Common myeloid progenitor, CD34-positive (primary cell): Measurements from ENCODE around the gene MSMP.
A peak's percentile ranks its signal among the peaks of the same experiment; 100 is the strongest.

Experiments used
- CTCF ChIA-PET: fragments of 350-600 bp; sonication (Branson Sonifier 250); formaldehyde crosslinking; loops from one replicate; lab custom pipeline; 2021; ENCODE audit warnings: antibody characterized with exemption; lab: Charles Lee
- POLR2A ChIA-PET: fragments of 350-600 bp; sonication (Branson Sonifier 250); formaldehyde crosslinking; loops from one replicate; lab custom pipeline; 2021; ENCODE audit warnings: antibody characterized with exemption; lab: Charles Lee
- DNase-seq, 3 donors: peaks; one replicate each; pipeline versions ENCODE4 v3.0.0 to v3.0.0-alpha.2; 2013
- H3K27ac ChIP-seq, 2 experiments: 1 replicate in 1 of 2; 2 replicates in 1 of 2; pipeline ENCODE4 v1.7.0; 2013; ENCODE audit warnings: inconsistent platforms in 2 of 2, low read length in 2 of 2, mild to moderate bottlenecking in 2 of 2, low read depth in 1 of 2, moderate library complexity in 1 of 2; ENCODE audit not compliant: severe bottlenecking in 2 of 2, insufficient read depth in 1 of 2, poor library complexity in 1 of 2
- H3K27me3 ChIP-seq, 5 experiments: replicated peaks in 2 of 5; 1 replicate in 3 of 5; 2 replicates in 2 of 5; pipeline versions ENCODE4 v1.6.1 to v1.7.0; 2013; ENCODE audit warnings: low read length in 4 of 5, mild to moderate bottlenecking in 2 of 5, moderate library complexity in 2 of 5, inconsistent platforms in 1 of 5; ENCODE audit not compliant: insufficient read depth in 5 of 5, control insufficient read depth in 4 of 5
- H3K36me3 ChIP-seq, 4 experiments: 1 replicate in 2 of 4; 2 replicates in 2 of 4; pipeline versions ENCODE4 v1.6.1 to v1.7.0; 2013; ENCODE audit warnings: low read length in 3 of 4, control low read depth in 1 of 4, mild to moderate bottlenecking in 1 of 4; ENCODE audit not compliant: control insufficient read depth in 4 of 4, insufficient read depth in 4 of 4
- H3K4me1 ChIP-seq, 4 experiments: 1 replicate in 3 of 4; 2 replicates in 1 of 4; pipeline versions ENCODE4 v1.6.1 to v1.7.1; 2013; ENCODE audit warnings: low read length in 3 of 4, mild to moderate bottlenecking in 3 of 4, control low read depth in 1 of 4, inconsistent platforms in 1 of 4, moderate library complexity in 1 of 4; ENCODE audit not compliant: control insufficient read depth in 4 of 4, insufficient read depth in 4 of 4; ENCODE audit errors: control extremely low read depth in 1 of 4
- H3K4me3 ChIP-seq, 7 experiments: 1 replicate in 4 of 7; 2 replicates in 3 of 7; pipeline versions ENCODE4 v1.5.1 to v1.7.0; 2013; ENCODE audit warnings: mild to moderate bottlenecking in 7 of 7, low read length in 6 of 7, moderate library complexity in 6 of 7, inconsistent platforms in 2 of 7, low read depth in 2 of 7, control low read depth in 1 of 7; ENCODE audit not compliant: insufficient read depth in 4 of 7, control insufficient read depth in 1 of 7; ENCODE audit errors: extremely low read depth in 1 of 7
- H3K9me3 ChIP-seq, 5 experiments: 1 replicate in 4 of 5; 2 replicates in 1 of 5; pipeline versions ENCODE4 v1.6.1 to v1.7.1; 2013; ENCODE audit warnings: low read length in 4 of 5, mild to moderate bottlenecking in 2 of 5, inconsistent platforms in 1 of 5, low read depth in 1 of 5, moderate library complexity in 1 of 5; ENCODE audit not compliant: control insufficient read depth in 4 of 5, insufficient read depth in 2 of 5; ENCODE audit errors: control extremely low read depth in 1 of 5
- WGBS: methylation state at CpG from one replicate; pipeline ENCODE4 v1.1.5; 2013; ENCODE audit not compliant: insufficient coverage; 5-methylcytosine and 5-hydroxymethylcytosine counted together

Gene MSMP

GRCh38 chr9:35714123-35714522, 40.0 kb downstream of the MSMP start:
- WGBS: 92% methylated on average over 6 of the region's 6 CpGs
- H3K36me3 ChIP-seq: peaks cover 45 to 93% (median 78%) of the 10 kb centered on the region in 4 experiments
- ChIA-PET POLR2A (interaction anchor here (2.7 kb wide), 1 partner anchor 13 kb away, joined by 7 read pairs; no protein-coding TSS in a partner anchor), CTCF (interaction anchor here (1.5 to 13.4 kb wide), 5 partner anchors 8 to 99 kb away, joined by 3 to 94 read pairs (median 11); partner anchors contain the start of genes CREB3 and TLN1)
- H3K4me1 ChIP-seq: no peaks in the 10 kb centered on the region
- H3K4me3 ChIP-seq: no peak overlapping the region
- H3K9me3 ChIP-seq: no peaks in the 10 kb centered on the region
- H3K27ac ChIP-seq: no peak overlapping the region
- DNase-seq: no peak
- no peaks in the 10 kb centered on the region for H3K27me3 ChIP-seq

GRCh38 chr9:35713578-35713977, 40.5 kb downstream of the MSMP start:
- Histone ChIP-seq H3K9me3 (no peaks in the 10 kb centered on the region), H3K27ac (no peak overlapping the region), H3K27me3 (no peaks in the 10 kb centered on the region), H3K4me3 (no peak overlapping the region), H3K4me1 (no peaks in the 10 kb centered on the region), H3K36me3 (peaks cover 47 to 93% (median 76%) of the 10 kb centered on the region in 4 experiments)
- ChIA-PET POLR2A (interaction anchor here (0.7 kb wide), 1 partner anchor 138 kb away, joined by 4 read pairs; no protein-coding TSS in a partner anchor), CTCF (interaction anchor here (2.1 to 13.4 kb wide), 4 partner anchors 7 to 18 kb away, joined by 8 to 94 read pairs (median 48); partner anchors contain the start of genes CREB3 and TLN1)
- DNase-seq: no peak
- WGBS: 100% methylated on average over 2 of the region's 3 CpGs

- peaks cover 50 to 92% (median 75%) of the 10 kb centered on the region in 4 experiments for H3K36me3 ChIP-seq
- WGBS: 98% methylated on average over 7 of the region's 11 CpGs
- H3K9me3 ChIP-seq: no peaks in the 10 kb centered on the region
- DNase-seq: no peak
- no peaks in the 10 kb centered on the region for H3K27me3 ChIP-seq
- no peak overlapping the region for H3K27ac ChIP-seq
- no peaks in the 10 kb centered on the region for H3K4me1 ChIP-seq
- CTCF ChIA-PET: interaction anchor here (1.4 to 13.4 kb wide), 4 partner anchors 9 to 43 kb away, joined by 3 to 94 read pairs (median 48); partner anchors contain the start of genes CREB3 and TLN1
- POLR2A ChIA-PET: interaction anchor here (0.6 to 0.7 kb wide), 4 partner anchors 21 to 820 kb away, joined by 3 to 6 read pairs (median 4); no protein-coding TSS in a partner anchor
- no peak overlapping the region for H3K4me3 ChIP-seq
These were observed 41.2 kb downstream of the MSMP start for GRCh38 chr9:35712762-35713400.

GRCh38 chr9:35711501-35712428, 42.3 kb downstream of the MSMP start:
- Histone ChIP-seq H3K9me3 (no peaks in the 10 kb centered on the region), H3K27me3 (no peaks in the 10 kb centered on the region), H3K4me3 (no peak overlapping the region), H3K4me1 (no peaks in the 10 kb centered on the region), H3K36me3 (peaks cover 45 to 92% (median 75%) of the 10 kb centered on the region in 4 experiments), H3K27ac (peak overlapping the region in 1 of 2 experiments; percentile 32)
- DNase-seq: no peak
- CTCF ChIA-PET: interaction anchor here (0.9 to 13.4 kb wide), 5 partner anchors 10 to 42 kb away, joined by 3 to 94 read pairs (median 11); partner anchors contain the start of genes CREB3 and TLN1
- over 99% methylated on average over 18 of the region's 21 CpGs for WGBS
- POLR2A ChIA-PET: interaction anchor here (0.6 to 1.1 kb wide), 3 partner anchors 17 to 819 kb away, joined by 3 to 6 read pairs (median 5); no protein-coding TSS in a partner anchor

GRCh38 chr9:35710818-35711500, 43.1 kb downstream of the MSMP start:
- no peak overlapping the region for H3K4me3 ChIP-seq
- H3K27ac ChIP-seq: no peak overlapping the region
- H3K36me3 ChIP-seq: peaks cover 41 to 93% (median 78%) of the 10 kb centered on the region in 4 experiments
- WGBS: 98% methylated on average over 4 of the region's 7 CpGs
- H3K27me3 ChIP-seq: no peaks in the 10 kb centered on the region
- POLR2A ChIA-PET: interaction anchor here (1.1 kb wide), 1 partner anchor 17 kb away, joined by 5 read pairs; no protein-coding TSS in a partner anchor
- DNase-seq: no peak
- CTCF ChIA-PET: interaction anchor here (11.1 to 13.4 kb wide), 2 partner anchors 15 to 18 kb away, joined by 86 to 94 read pairs; partner anchors contain the start of genes CREB3 and TLN1
- no peaks in the 10 kb centered on the region for H3K4me1 ChIP-seq
- H3K9me3 ChIP-seq: no peaks in the 10 kb centered on the region

- Histone ChIP-seq H3K4me3 (no peak overlapping the region), H3K36me3 (peaks cover 37 to 94% (median 86%) of the 10 kb centered on the region in 4 experiments), H3K27me3 (no peaks in the 10 kb centered on the region), H3K9me3 (no peaks in the 10 kb centered on the region), H3K4me1 (no peaks in the 10 kb centered on the region), H3K27ac (no peak overlapping the region)
- no peak for DNase-seq
- ChIA-PET CTCF (interaction anchor here (1.0 to 5.8 kb wide), 3 partner anchors 11 to 105 kb away, joined by 3 to 37 read pairs (median 23); no protein-coding TSS in a partner anchor), POLR2A (interaction anchor here (0.5 to 0.9 kb wide), 3 partner anchors 9 to 626 kb away, joined by 3 read pairs; no protein-coding TSS in a partner anchor)
- 100% methylated on average over 4 of the region's 4 CpGs for WGBS
These were observed 45.9 kb downstream of the MSMP start for GRCh38 chr9:35708146-35708545.
